ENCODE data around the gene CLHC1.
A peak's percentile ranks its signal among the peaks of the same experiment; 100 is the strongest.

CLHC1 gene

GRCh38 chr2:55236992-55237543 is 5.0 kb upstream of the CLHC1 start:
- no peak for TF ChIP-seq CTCF (conservative IDR thresholded peaks at IDR 0.05; ENCODE audit: low read length)
- DNase-seq (ENCODE audit: low read depth): no peak
- no peak overlapping the region for H3K4me3 ChIP-seq (ENCODE audit: low read length)

- no peak for TF ChIP-seq CTCF (conservative IDR thresholded peaks at IDR 0.05; ENCODE audit: low read length)
- DNase-seq (ENCODE audit: low read depth): no peak
- H3K4me3 ChIP-seq (ENCODE audit: low read length): no peak overlapping the region
Observed at GRCh38 chr2:55235724-55236538, 3.8 kb upstream of the CLHC1 start.

GRCh38 chr2:55233658-55233940 is 1.5 kb upstream of the CLHC1 start:
- DNase-seq (ENCODE audit: low read depth): no peak
- TF ChIP-seq CTCF (conservative IDR thresholded peaks at IDR 0.05; ENCODE audit: low read length): no peak
- H3K4me3 ChIP-seq (ENCODE audit: low read length): peak overlapping the region; percentile 97

- DNase-seq (ENCODE audit: low read depth): peak; percentile 18
- TF ChIP-seq CTCF (conservative IDR thresholded peaks at IDR 0.05; ENCODE audit: low read length): no peak
- peak overlapping the region; percentile 97 for H3K4me3 ChIP-seq (ENCODE audit: low read length)
Observed at GRCh38 chr2:55232863-55233657, 967 bp upstream of the CLHC1 start.

GRCh38 chr2:55231546-55232083 is 478 bp downstream of the CLHC1 start:
- H3K4me3 ChIP-seq (ENCODE audit: low read length): peak overlapping the region; percentile 97
- no peak for TF ChIP-seq CTCF (conservative IDR thresholded peaks at IDR 0.05; ENCODE audit: low read length)
- DNase-seq (ENCODE audit: low read depth): peak; percentile 31

GRCh38 chr2:55230551-55230950 is 1.5 kb downstream of the CLHC1 start:
- DNase-seq (ENCODE audit: low read depth): no peak
- no peak overlapping the region for H3K4me3 ChIP-seq (ENCODE audit: low read length)
- no peak for TF ChIP-seq CTCF (conservative IDR thresholded peaks at IDR 0.05; ENCODE audit: low read length)
